HEK293T (cell line): ENCODE results near the gene ERO1B.

Experiments used
- ARNT ChIP-seq: fragments of 450-650 bp; IDR thresholded peaks from 2 replicates; pipeline ENCODE4 v1.6.1; 2017; ENCODE audit warnings: mild to moderate bottlenecking
- BHLHE40 ChIP-seq: fragments of 450-650 bp; IDR thresholded peaks from 2 replicates; pipeline ENCODE4 v1.6.1; 2016; ENCODE audit warnings: mild to moderate bottlenecking, moderate library complexity, borderline replicate concordance
- ELF4 ChIP-seq: fragments of 450-650 bp; IDR thresholded peaks from 2 replicates; pipeline ENCODE4 v1.6.1; 2017; ENCODE audit warnings: antibody characterized with exemption
- FOXA1 ChIP-seq: fragments of 450-650 bp; IDR thresholded peaks from 2 replicates; pipeline ENCODE4 v1.6.1; 2016; ENCODE audit warnings: mild to moderate bottlenecking
- FOXK2 ChIP-seq: fragments of 450-650 bp; IDR thresholded peaks from 2 replicates; pipeline ENCODE4 v1.6.1; 2016; ENCODE audit warnings: mild to moderate bottlenecking
- FOXM1 ChIP-seq: fragments of 450-650 bp; IDR thresholded peaks from 2 replicates; pipeline ENCODE4 v1.6.1; 2017; ENCODE audit warnings: mild to moderate bottlenecking, borderline replicate concordance
- LEF1 ChIP-seq: fragments of 450-650 bp; IDR thresholded peaks from 2 replicates; pipeline ENCODE4 v1.6.1; 2017; ENCODE audit warnings: mild to moderate bottlenecking, borderline replicate concordance
- SP1 ChIP-seq: fragments of 450-650 bp; IDR thresholded peaks from 2 replicates; pipeline ENCODE4 v1.6.1; 2017
- SUZ12 ChIP-seq: fragments of 450-650 bp; IDR thresholded peaks from 2 replicates; pipeline ENCODE4 v1.6.1; 2016; ENCODE audit warnings: mild to moderate bottlenecking
- TARDBP ChIP-seq: fragments of 450-650 bp; IDR thresholded peaks from 2 replicates; pipeline ENCODE4 v1.6.1; 2016
- ZNF384 ChIP-seq: fragments of 450-650 bp; IDR thresholded peaks from 2 replicates; pipeline ENCODE4 v1.6.1; 2016

DNA sequence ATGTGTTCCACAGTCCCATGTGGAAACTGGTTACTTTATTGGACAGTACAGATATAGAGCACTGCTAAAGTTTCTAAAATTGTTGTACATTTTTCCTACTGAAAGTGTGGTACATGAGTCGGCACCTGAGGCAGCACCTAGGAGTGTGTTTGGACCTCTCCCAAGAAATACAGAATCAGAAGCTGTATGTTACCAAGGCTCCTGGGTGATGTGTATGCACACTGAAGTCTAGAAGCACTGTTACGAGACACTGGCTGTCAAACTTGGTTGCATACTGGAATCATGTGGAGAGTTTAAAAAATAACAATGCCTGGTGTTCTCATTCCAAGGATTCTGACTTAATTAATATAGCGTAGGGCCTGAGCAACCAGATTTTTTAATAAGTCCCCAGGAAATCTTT, 46.6 kb downstream of the ERO1B start:
- TF ChIP-seq ELF4 (no peak), FOXK2 (no peak), FOXA1 (no peak), ZNF384 (no peak), LEF1 (no peak), TARDBP (no peak), ARNT (no peak), SP1 (no peak), BHLHE40 (no peak), FOXM1 (no peak), SUZ12 (no peak)
